GM18526 (cell line): ENCODE measurements around the gene MLN.

Experiments
- POLR2A ChIP-seq: IDR thresholded peaks from 3 replicates; pipeline ENCODE4 v1.6.1; 2011; ENCODE audit not compliant: insufficient read length; ENCODE audit errors: extremely low read depth

Gene MLN

GRCh38 chr6:33746651-33747100 lies 57.1 kb downstream of the MLN start, which contains the start of gene IP6K3:
TSS of gene IP6K3 (minus strand) at chr6:33746905. CDS start at chr6:33735476, 11,429 bp downstream.
- TF ChIP-seq POLR2A: no peak

GRCh38 chr6:33746036-33746600 lies 57.7 kb downstream of the MLN start:
- no peak for TF ChIP-seq POLR2A

- TF ChIP-seq POLR2A: no peak
Measured at GRCh38 chr6:33745548-33745947, 58.3 kb downstream of the MLN start.

GRCh38 chr6:33744895-33745546 lies 58.8 kb downstream of the MLN start:
- no peak for TF ChIP-seq POLR2A
